ENCODE results near the gene USPL1.
"Not testable (repeated sequence)": the region's sequence is repeated elsewhere in the genome, so short reads cannot be mapped to it uniquely, and the experiment has no call there.

USPL1 gene

DNA sequence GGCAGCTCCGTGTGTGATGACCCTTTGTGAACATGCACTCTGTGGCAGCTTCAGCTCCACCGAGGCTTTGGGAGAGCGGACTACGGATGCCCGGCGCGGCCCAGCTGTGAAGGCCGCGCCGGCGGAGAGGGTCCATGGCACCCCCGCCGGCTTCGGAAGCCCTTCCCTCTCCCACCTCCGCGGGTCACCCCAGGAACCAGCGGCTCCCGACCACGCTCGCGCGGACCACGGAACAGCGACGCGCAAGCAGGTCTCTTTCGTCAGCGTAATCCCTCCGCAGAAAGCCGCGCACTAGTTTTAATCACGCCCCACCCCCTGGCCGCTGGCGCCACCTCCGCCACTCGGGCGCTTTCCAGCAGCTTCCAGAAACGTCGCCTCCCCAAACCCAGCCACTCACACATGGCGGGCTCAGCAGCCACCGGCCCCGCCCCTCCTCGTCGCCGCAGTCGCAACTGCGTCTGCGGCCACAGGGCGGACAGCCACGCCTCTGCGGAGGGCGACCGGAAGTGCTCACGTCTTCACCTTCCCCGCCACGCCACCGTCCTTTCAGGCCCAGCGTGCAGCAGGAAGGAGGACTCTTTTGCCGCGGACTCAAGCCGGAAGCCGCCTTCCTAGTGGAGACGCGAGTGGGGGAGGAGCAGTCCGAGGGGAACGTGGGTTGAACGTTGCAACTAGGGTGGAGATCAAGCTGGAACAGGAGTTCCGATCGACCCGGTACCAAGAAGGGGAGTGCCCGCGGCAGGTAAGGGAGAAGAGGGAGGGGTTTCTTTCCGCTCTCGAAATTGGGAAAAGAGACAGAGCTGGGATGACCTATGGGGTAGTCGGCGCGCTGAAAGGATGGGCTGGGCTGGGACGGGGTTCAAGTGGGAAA lies at the start of gene USPL1:
Gene USPL1, plus strand, starts transcription at position 606 of the 871 bp plus-strand sequence. CDS start 3,221 bp downstream, outside the sequence.
- DNase-seq = peak; percentile 92

DNA sequence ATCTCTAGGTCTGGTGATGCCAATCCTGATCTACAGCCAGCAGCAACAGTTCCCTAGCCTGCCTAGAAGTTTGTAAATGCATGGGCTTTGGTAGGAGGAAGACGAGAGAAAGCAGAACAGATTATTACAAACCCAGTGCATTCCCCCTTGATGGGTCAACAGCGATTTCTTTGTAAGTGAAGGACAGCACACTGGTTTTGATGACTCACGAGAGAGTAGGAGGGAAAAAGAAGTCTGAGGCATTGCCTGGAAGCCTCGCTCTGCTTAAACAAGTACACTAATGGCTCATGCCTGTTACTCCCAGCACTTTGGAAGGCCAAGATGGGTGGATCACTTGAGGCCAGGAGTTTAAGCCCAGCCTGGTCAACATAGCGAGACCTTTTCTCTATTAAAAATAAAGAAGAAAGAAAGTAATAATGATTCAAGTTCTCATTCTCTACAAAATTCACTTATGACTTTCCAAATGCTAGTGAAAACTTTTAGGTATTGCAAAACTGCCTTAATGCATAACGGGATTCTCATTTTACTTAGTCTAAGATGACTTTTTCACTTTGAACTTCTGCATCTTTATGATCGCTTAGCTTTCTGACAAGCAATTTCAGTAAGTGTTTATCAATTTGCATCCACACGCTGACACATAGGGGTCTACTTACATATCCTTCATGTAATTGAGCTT lies 47.7 kb upstream of the USPL1 start:
- peak; percentile 43 for DNase-seq

- no peak for DNase-seq
These were observed 47.0 kb upstream of the USPL1 start for GRCh38 chr13:30570691-30571090.

- DNase-seq = no peak
These were observed 44.9 kb upstream of the USPL1 start for GRCh38 chr13:30572859-30573275.

DNA sequence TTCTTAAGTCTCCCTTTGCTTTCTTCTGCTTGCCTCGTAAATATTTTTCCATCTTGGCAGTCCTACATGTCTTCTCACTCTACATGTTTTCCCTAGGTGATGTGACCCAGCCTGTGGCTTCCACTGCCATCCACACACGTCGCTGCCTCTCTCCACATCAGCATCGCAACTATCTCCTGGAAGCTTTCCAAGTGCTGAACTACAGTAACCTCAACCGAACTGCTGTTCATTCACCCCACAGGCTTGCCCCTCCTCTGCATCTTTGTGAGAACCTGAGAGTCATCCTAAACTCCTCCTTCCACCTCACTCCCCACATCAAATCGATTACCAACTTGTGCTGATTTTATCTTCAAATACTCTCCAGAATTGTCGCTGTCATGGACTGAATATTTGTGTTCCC lies 41.2 kb upstream of the USPL1 start:
- no peak for DNase-seq

GRCh38 chr13:30577401-30577852 lies 40.3 kb upstream of the USPL1 start:
- DNase-seq = peak; percentile 50

DNA sequence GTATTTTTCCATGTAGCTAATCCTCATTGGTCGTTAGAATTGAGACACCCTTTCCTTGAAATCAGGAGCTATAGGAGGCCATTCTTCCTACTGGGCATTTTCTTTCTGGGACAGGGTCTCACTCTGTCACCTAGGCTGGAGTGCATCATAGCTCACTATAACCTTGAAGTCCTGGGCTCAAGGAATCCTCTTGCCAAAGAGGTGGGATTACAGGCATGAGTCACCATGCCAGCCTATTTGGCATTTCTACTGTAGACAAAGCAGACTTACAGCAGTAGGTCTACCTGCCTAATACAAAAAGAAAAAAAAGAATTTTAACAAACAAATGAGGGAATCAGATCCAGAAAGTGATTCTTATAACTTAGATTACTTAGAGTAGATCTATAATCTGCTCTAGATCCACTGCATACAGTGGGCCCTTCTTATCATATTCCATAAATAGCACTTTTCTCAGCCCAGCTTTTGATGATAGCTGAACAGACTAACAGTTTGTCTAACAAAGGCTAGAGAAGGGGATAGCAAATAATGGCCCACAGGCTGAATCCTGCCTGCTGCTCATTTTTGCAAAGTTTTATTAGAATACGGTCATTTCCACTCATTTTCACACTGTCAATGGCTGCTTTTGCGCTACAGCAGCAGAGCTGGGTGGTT lies 36.7 kb upstream of the USPL1 start:
- no peak for DNase-seq

DNA sequence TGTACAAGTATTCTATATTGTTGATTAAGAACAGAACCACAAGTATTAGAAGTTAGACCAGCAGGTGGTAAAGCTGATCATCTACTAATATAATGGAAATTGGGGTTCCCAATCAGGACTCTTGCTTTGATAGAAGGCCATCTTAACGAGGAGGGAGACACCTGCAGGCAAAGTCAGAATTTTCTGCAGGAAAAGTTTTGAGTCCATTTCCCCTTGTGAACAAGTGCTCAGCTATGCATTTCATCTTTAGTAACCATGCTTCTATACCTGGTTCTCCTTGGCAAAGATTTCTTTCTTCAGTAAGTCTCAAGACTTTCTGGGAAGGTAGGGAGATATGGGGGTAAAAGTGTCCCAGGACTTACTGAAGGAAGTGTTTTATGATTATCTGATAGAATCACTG lies 36.1 kb upstream of the USPL1 start:
- no peak for DNase-seq

DNA sequence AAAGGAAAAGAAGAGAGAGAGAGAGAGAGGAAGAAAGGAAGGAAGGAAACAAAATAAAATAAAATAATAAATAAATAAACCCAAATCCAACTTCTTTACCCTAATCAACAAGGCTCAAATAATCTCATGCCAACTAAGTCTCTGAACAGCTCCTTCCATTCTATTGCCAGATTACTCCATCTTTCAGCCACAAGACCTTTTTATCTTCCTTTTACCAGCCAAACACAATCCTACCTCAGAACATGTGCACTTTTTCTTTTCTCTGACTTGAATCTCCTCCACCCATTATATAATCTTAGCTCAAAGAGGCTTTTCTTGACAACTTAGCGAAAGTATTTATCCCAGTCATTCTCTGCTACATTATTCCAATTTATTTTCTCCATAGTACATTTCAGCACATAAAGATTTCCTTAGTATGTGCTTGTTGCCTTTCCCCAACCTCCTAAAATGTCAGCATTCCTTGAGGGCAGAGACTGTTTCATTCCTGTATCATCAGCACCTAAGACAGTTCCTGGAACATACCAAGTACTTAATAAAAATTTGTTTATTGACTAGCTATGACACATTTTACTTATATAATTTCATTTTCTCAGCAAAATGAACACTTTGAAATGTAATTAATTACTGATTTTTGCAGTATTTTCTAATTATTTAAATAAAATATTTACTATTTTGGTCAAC lies 33.5 kb upstream of the USPL1 start:
- no peak for DNase-seq

GRCh38 chr13:30585748-30586262 lies 31.9 kb upstream of the USPL1 start:
- DNase-seq = no peak

DNA sequence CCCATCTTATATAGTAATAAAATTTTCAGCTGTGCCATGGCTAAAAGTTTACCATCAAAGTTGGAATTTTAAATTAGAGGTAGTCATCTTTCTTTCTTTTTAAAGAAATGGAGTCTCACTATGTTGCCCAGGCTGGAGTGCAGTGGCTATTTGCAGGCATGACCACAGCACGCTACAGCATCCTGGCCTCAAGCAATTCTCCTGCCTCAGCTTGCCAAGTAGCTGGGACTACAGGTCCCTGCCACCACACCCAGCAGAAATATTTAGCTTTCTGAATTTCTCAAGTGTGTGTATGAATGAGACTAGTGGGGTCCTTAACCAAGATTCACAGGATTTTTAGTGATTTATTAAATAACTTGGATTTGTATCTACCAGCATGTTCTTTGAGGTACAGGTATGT lies 30.5 kb upstream of the USPL1 start:
- no peak for DNase-seq

DNA sequence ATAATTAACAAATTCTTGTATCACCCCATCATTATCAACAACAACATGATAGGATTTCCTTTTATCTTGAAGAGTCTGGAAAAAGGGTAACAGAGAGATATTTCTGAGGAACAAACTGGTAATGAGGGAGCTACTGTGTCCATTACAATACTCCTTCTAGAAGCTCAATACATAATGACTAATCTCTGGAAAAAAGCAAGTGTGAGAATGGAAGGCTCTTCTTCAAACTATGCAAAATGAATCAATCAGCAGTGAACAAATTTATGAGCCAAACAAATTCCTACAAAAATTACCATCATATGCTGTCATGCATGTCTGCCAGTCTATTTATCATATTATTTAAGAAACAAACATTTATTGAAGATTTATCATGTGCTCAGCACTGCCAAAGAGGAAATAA lies 30.0 kb upstream of the USPL1 start:
- no peak for DNase-seq

GRCh38 chr13:30593001-30593400 lies 24.7 kb upstream of the USPL1 start:
- DNase-seq = no peak

DNA sequence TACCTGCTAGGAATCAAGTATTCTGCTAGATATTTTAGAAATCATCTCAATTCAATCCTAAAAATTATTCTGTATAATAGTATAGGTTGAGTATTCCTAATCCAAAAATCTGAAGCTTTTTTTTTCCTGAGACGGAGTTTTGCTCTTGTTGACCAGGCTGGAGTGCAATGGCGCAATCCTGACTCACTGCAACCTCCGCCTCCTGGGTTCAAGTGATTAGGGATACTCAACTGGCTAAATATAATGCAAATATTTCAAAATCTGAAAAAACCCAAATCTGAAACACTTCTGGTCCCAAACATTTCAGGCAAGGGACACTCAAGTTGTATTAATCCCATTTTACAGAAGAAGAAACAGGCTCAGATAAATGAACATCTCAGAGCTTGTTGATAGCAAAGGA lies 17.2 kb upstream of the USPL1 start:
- no peak for DNase-seq

GRCh38 chr13:30601836-30602235 lies 15.9 kb upstream of the USPL1 start:
- DNase-seq = no peak

- DNase-seq = no peak
These were observed 12.7 kb upstream of the USPL1 start for GRCh38 chr13:30605052-30605451.

GRCh38 chr13:30607186-30607585 lies 10.5 kb upstream of the USPL1 start:
- DNase-seq = not testable (repeated sequence)

GRCh38 chr13:30607908-30608307 lies 9.8 kb upstream of the USPL1 start:
- no peak for DNase-seq

GRCh38 chr13:30608364-30608763 lies 9.4 kb upstream of the USPL1 start:
- no peak for DNase-seq

- no peak for DNase-seq
These were observed 7.4 kb upstream of the USPL1 start for GRCh38 chr13:30610311-30610710.

DNA sequence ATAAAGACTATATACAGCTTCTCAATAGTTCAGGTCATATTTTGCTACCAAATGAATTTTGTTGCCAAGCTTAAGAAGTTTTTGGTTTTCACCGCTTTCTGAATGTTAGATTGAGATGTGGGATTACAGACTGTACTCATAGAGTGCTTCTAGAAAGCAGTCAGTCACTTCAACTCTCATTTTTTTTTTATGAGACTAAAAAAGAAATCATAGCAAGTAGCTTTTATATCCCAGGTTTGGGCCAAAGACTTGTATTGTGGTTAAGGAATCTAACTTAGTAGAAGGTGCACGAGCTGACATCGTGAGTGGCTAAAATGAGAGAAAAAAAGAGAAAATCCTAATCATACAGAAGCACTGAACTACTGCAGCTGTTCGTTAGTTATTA lies 2.2 kb upstream of the USPL1 start:
- no peak for DNase-seq

DNA sequence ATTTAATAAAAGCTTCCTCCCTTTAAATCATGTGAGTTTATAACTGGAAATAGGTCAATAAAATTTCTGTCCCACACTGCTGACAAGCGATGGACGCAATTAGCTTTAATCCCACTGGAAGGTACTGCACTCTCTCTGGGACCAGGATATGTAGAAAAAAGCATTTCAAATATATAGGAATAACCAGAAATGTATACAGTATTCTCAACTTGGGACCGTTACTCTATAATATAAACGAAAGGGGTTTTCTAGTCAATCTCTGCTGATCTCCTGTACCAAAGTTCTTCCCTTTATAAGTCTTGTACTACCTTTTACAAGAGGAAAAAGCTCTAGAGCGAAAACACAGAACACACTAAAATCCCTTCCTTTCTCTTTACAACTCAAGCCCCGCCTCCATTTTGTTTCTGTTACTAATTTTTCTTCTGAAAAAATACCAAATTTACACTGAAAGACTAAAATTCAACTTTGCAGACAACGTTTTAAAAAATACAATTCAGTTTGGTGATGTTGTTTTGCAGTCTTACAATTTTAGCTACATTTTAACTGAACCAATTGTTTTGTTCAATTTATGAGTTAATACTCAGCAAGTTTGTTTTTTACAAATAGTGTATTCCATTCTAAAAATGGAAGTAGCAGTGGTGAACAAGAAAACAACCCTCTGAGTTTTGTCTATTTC lies 1.7 kb upstream of the USPL1 start:
- DNase-seq = no peak
